Esophagus squamous epithelium (tissue), 4 donors: Measurements from ENCODE around the gene OGDH.

Experiments
- POLR2A ChIP-seq, 4 donors: fragments of 450-650 bp; IDR thresholded peaks; one replicate each; pipeline ENCODE4 v1.6.1; 2017; ENCODE audit warnings: antibody characterized with exemption in 4 of 4, mild to moderate bottlenecking in 4 of 4, moderate library complexity in 3 of 4
- TF ChIP-seq, protein P1 (sequence below), 6 experiments: fragments of 450-650 bp in 4 of 6; fragments of 200-600 bp in 2 of 6; sonication (generic) in 2 of 6; IDR thresholded peaks; one replicate each; pipeline ENCODE4 v1.5.1; 2016 to 2019; ENCODE audit warnings: antibody characterized with exemption in 6 of 6, mild to moderate bottlenecking in 4 of 6, moderate library complexity in 4 of 6

DNA sequence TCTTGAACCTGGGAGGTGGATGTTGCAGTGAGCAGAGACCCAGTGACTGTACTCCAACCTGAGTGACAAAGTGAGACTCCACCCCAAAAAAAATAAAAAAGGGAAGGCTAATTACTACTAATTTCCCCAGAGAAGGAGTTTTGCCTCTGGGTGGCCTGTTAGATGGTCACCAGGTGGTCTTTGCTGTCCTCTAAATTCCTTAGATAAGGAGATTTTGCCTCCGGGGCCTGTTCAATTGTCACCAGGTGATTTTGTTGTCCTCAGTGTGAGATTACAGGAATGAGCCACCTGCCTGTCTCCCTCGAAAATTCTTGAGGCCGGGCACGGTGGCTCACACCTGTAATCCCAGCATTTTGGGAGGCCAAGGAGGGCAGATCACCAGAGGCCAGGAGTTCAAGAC, 117.8 kb downstream of the OGDH start:
- TF ChIP-seq, protein P1, sequence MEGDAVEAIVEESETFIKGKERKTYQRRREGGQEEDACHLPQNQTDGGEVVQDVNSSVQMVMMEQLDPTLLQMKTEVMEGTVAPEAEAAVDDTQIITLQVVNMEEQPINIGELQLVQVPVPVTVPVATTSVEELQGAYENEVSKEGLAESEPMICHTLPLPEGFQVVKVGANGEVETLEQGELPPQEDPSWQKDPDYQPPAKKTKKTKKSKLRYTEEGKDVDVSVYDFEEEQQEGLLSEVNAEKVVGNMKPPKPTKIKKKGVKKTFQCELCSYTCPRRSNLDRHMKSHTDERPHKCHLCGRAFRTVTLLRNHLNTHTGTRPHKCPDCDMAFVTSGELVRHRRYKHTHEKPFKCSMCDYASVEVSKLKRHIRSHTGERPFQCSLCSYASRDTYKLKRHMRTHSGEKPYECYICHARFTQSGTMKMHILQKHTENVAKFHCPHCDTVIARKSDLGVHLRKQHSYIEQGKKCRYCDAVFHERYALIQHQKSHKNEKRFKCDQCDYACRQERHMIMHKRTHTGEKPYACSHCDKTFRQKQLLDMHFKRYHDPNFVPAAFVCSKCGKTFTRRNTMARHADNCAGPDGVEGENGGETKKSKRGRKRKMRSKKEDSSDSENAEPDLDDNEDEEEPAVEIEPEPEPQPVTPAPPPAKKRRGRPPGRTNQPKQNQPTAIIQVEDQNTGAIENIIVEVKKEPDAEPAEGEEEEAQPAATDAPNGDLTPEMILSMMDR (IDR thresholded peaks at IDR 0.05): no peak
- TF ChIP-seq POLR2A (IDR thresholded peaks at IDR 0.05): no peak
